Ovary (tissue), 9 donors: ENCODE measurements around the gene ZMIZ2. TPM values are rescaled to one million over a fixed set of nuclear protein-coding genes. Genes with fewer than 3 reads are reported as not detected.

Experiments
- DNase-seq, 5 donors: peaks; one replicate each; pipeline ENCODE4 v3.0.0-alpha.2; 2019 to 2020
- H3K27ac ChIP-seq, 2 donors: fragments of 200-600 bp; one replicate each; pipeline versions ENCODE4 v1.5.1 to v1.8.0; 2019 to 2022
- H3K27me3 ChIP-seq: fragments of 200-600 bp; one replicate; pipeline ENCODE4 v1.8.0; 2022
- H3K36me3 ChIP-seq: fragments of 200-600 bp; sonication (generic); one replicate; pipeline ENCODE4 v1.5.1; 2019
- H3K4me1 ChIP-seq: one replicate; pipeline ENCODE4 v1.8.1; 2013; ENCODE audit warnings: mild to moderate bottlenecking, moderate library complexity; ENCODE audit not compliant: insufficient read depth
- H3K4me3 ChIP-seq: fragments of 200-600 bp; sonication (generic); one replicate; pipeline ENCODE4 v1.5.1; 2017
- H3K9me3 ChIP-seq, 2 donors: fragments of 200-600 bp in 1 of 2; sonication (generic) in 1 of 2; one replicate each; pipeline versions ENCODE4 v1.5.1 to v1.8.1; 2013 to 2019; ENCODE audit warnings: mild to moderate bottlenecking in 1 of 2, moderate library complexity in 1 of 2
- EP300 ChIP-seq: sonication (generic); formaldehyde crosslinking; IDR thresholded peaks from one replicate; pipeline ENCODE4 v1.6.1; 2017; ENCODE audit warnings: antibody characterized with exemption
- POLR2A ChIP-seq: fragments of 450-650 bp; IDR thresholded peaks from one replicate; pipeline ENCODE4 v1.6.1; 2017; ENCODE audit warnings: antibody characterized with exemption, mild to moderate bottlenecking, moderate library complexity
- WGBS, 3 donors: extraction: QIAGEN DNeasy Blood & Tissue Kit in 1 of 3; methylation state at CpG; one replicate each; pipeline versions ENCODE4 v1.1.5 to v1.1.7; 2013 to 2017; 5-methylcytosine and 5-hydroxymethylcytosine counted together
- intact Hi-C, 4 donors: fragments of 100-400 bp; cut with DNase I; formaldehyde crosslinking; loops; one replicate each; pipeline versions ENCODE4 v1.11.0 to v1.15.1; 2022 to 2023
- polyA plus RNA-seq, 2 donors: library from polyadenylated mRNA; stranded (reverse); fragments of 200-250 nt in 1 of 2; fragments of 350-450 nt in 1 of 2; fragmentation: Illumina TruSeq in 1 of 2; extraction: RNeasy Lipid Tissue Mini Kit (QIAGEN cat#74804) in 1 of 2; gene quantifications; one replicate each; pipeline ENCODE4 v1.2.3, GENCODE V29; 2013 to 2014
- total RNA-seq, 7 donors: library from RNA; depleted of rRNA in 2 of 7; stranded (reverse); fragments of >200 nt in 2 of 7; fragmentation: NEBNext Ultra II Directional in 3 of 7; extraction: Animal tissue kit (Norgen Biotek cat#: 25700) in 3 of 7; gene quantifications; one replicate each; pipeline versions ENCODE4 v1.1.0 to v1.2.4, GENCODE V29; 2016 to 2023
- TF ChIP-seq, protein P1 (sequence below), 3 donors: fragments of 450-650 bp in 2 of 3; fragments of 200-600 bp in 1 of 3; IDR thresholded peaks; one replicate each; pipeline versions ENCODE4 v1.5.1 to v1.8.0; 2016 to 2022; ENCODE audit warnings: antibody characterized with exemption in 3 of 3, mild to moderate bottlenecking in 1 of 3
- donor health status: DM: no; HTN: no; CAD: no; lungs with moderate emphysema.
- donor health status: DM: no; HTN: no; CAD: no.
- donor health status: Bipolar disorder and iron deficiency.
- donor health status: DM: yes; HTN: yes; CAD: no.
- donor health status: DM: no; HTN: no; CAD: no.
- donor health status: DM: yes; HTN: yes; CAD: no.

The ZMIZ2 gene
- total and polyA plus RNA-seq, 9 donors = 12.7 to 85.5 (median 68.5) TPM

DNA sequence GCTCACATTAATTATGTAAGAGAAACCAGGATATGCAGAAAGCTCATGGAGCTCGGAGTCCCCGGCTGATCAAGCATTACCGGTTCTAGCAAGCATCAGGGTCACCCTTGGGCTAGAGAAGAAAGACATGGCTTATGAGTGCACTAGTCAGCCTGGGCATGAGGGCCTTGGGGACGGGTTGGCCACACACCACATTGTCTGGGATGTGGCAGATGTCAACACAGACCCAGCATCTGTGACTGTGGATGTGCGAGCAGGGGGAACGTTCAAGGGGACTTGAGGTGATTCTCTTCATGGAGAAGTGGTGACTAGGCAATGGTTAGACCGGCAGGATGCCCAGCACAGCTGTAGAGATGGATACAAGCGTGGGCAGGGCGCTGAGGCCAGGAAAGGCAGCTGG, 13.7 kb downstream of the ZMIZ2 start:
- intact Hi-C loops = loop anchor here in 1 of 4 donors (5.0 kb wide), 1 partner anchor 35 kb away; the partner anchor contains the start of gene PPIA
- TF ChIP-seq EP300 (no peak), POLR2A (no peak)
- TF ChIP-seq, protein P1, sequence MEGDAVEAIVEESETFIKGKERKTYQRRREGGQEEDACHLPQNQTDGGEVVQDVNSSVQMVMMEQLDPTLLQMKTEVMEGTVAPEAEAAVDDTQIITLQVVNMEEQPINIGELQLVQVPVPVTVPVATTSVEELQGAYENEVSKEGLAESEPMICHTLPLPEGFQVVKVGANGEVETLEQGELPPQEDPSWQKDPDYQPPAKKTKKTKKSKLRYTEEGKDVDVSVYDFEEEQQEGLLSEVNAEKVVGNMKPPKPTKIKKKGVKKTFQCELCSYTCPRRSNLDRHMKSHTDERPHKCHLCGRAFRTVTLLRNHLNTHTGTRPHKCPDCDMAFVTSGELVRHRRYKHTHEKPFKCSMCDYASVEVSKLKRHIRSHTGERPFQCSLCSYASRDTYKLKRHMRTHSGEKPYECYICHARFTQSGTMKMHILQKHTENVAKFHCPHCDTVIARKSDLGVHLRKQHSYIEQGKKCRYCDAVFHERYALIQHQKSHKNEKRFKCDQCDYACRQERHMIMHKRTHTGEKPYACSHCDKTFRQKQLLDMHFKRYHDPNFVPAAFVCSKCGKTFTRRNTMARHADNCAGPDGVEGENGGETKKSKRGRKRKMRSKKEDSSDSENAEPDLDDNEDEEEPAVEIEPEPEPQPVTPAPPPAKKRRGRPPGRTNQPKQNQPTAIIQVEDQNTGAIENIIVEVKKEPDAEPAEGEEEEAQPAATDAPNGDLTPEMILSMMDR (IDR thresholded peaks at IDR 0.05) = no peak
- Histone ChIP-seq H3K4me1 (peaks cover 2% of the 10 kb centered on the region), H3K4me3 (no peak overlapping the region), H3K27ac (no peak overlapping the region), H3K27me3 (no peaks in the 10 kb centered on the region), H3K9me3 (no peaks in the 10 kb centered on the region), H3K36me3 (no peaks in the 10 kb centered on the region)
- no peak for DNase-seq
- 74 to 87% (median 79%) methylated on average over 9 of the region's 9 CpGs for WGBS, 3 donors

GRCh38 chr7:44762726-44763522, 14.3 kb downstream of the ZMIZ2 start:
- DNase-seq = no peak
- 90 to 94% (median 90%) methylated on average over 20 of the region's 20 CpGs for WGBS, 3 donors
- Histone ChIP-seq H3K4me1 (peaks cover 4% of the 10 kb centered on the region), H3K27me3 (no peaks in the 10 kb centered on the region), H3K9me3 (no peaks in the 10 kb centered on the region), H3K27ac (no peak overlapping the region), H3K4me3 (no peak overlapping the region), H3K36me3 (no peaks in the 10 kb centered on the region)
- intact Hi-C loops = loop anchor here in 1 of 4 donors (5.0 kb wide), 1 partner anchor 34 kb away; the partner anchor contains the start of gene PPIA
- TF ChIP-seq, protein P1 (IDR thresholded peaks at IDR 0.05) = no peak
- TF ChIP-seq POLR2A (no peak), EP300 (no peak)

DNA sequence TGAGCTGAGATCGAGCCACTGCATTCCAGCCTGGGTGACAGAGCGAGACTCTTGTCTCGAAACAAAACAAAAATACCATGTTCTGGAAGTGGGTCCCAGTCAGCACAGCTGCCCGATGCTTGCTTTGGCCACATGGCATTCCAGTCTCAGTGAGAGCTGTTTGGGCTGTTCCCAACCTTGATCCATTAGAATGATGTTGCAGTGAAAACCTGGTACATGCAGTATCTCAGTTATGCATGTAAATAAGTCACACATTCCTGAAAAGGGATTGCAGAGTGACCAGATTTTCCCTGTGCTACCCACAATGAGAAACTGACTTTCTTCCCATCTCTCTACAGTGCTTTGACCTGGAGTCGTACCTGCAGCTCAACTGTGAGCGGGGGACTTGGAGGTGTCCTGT, 15.4 kb downstream of the ZMIZ2 start:
- DNase-seq = no peak
- H3K27ac ChIP-seq = no peak overlapping the region
- H3K9me3 ChIP-seq = no peaks in the 10 kb centered on the region
- no peak overlapping the region for H3K4me3 ChIP-seq
- intact Hi-C loops = loop anchor here in 1 of 4 donors (5.0 kb wide), 1 partner anchor 33 kb away; the partner anchor contains the start of gene PPIA
- WGBS, 3 donors = 91 to 95% (median 94%) methylated on average over 6 of the region's 6 CpGs
- H3K4me1 ChIP-seq = peaks cover 11% of the 10 kb centered on the region
- no peaks in the 10 kb centered on the region for H3K27me3 ChIP-seq
- no peaks in the 10 kb centered on the region for H3K36me3 ChIP-seq
- TF ChIP-seq POLR2A = no peak
- TF ChIP-seq, protein P1 (IDR thresholded peaks at IDR 0.05) = no peak
- TF ChIP-seq EP300 = no peak

DNA sequence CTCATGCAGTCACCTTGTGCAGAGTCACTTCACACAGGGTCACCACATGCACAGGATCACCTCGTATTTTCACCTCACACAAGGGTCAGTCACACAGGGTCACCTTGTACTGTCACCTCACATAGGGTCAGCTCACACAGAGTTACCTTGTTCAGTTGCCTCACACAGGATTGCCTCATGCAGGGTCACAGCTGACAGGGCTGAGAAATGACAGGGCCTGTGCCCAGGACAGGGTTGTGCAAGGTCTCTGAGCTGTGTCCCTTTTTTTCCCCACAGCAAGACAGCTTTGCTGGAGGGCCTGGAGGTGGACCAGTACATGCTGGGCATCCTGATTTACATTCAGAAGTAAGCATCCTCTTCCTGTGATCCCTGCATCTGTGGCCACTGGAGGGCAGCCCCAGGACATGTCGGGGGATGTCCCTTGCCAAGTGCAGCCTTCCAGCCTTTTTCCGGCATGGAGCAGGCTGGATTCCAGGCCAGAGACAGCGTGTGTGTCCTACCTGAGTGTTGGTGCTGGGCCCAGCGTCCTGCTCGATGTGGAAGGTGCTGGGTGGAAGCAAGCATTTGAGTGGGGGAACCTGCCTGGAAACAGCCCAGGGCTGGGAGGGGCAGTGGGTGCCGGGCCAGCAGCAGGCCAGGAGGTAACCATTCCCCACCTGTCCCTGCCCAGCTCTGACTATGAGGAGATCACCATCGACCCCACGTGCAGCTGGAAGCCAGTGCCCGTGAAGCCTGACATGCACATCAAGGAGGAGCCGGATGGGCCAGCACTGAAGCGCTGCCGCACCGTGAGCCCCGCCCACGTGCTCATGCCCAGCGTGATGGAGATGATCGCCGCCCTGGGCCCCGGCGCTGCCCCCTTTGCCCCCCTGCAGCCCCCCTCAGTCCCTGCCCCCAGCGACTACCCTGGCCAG, 16.3 kb downstream of the ZMIZ2 start:
- DNase-seq = no peak
- H3K9me3 ChIP-seq = no peaks in the 10 kb centered on the region
- no peak overlapping the region for H3K27ac ChIP-seq
- no peaks in the 10 kb centered on the region for H3K27me3 ChIP-seq
- intact Hi-C loops = loop anchor here in 1 of 4 donors (5.0 kb wide), 1 partner anchor 32 kb away; the partner anchor contains the start of gene PPIA
- H3K4me3 ChIP-seq = no peak overlapping the region
- H3K4me1 ChIP-seq = peaks cover 12% of the 10 kb centered on the region
- TF ChIP-seq POLR2A = no peak
- no peak for TF ChIP-seq EP300
- TF ChIP-seq, protein P1 (IDR thresholded peaks at IDR 0.05) = no peak
- 74 to 75% (median 74%) methylated on average over 22 of the region's 22 CpGs for WGBS, 3 donors
- no peaks in the 10 kb centered on the region for H3K36me3 ChIP-seq
